Measurements from ENCODE around the gene EXOC6B.

EXOC6B gene

DNA sequence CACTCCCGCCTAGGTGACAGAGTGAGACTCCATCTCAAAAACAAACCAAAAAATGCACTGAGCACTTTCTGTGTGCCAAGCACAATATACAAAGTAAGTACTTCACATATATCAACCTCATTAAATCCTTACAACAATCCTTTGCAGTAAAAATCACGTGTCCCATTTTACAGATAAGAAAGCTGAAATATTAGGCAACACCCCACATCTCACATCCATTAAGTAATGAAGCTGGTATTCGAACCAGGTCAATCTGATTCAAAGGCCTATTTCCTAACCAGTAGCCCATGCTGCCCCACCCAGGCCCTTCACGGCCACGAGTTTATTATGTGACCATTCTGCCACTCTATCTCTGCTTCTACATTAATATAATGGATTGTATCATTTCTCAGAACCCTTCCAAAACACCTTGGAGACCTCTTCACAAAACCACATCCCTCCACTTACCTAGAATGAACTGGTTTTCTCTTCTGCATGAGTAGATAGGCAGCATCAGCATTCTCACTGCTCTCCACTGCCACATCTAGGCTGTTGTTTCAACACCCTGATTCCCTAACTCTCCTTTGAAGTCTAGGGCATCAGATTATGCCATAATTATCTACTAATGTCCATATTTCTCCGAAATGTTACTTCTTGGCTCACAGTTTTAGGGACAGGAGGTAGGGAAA is 3.1 kb upstream of the EXOC6B start:
- TF ChIP-seq YY1 (IDR thresholded peaks at IDR 0.05; ENCODE audit: low read depth) (no peak), TEAD4 (IDR thresholded peaks at IDR 0.05) (no peak), EGR1 (IDR thresholded peaks at IDR 0.05) (no peak), RAD21 (IDR thresholded peaks at IDR 0.05; ENCODE audit: low read depth) (no peak), FOXM1 (IDR thresholded peaks at IDR 0.05; ENCODE audit: borderline replicate concordance, low read depth) (no peak)

DNA sequence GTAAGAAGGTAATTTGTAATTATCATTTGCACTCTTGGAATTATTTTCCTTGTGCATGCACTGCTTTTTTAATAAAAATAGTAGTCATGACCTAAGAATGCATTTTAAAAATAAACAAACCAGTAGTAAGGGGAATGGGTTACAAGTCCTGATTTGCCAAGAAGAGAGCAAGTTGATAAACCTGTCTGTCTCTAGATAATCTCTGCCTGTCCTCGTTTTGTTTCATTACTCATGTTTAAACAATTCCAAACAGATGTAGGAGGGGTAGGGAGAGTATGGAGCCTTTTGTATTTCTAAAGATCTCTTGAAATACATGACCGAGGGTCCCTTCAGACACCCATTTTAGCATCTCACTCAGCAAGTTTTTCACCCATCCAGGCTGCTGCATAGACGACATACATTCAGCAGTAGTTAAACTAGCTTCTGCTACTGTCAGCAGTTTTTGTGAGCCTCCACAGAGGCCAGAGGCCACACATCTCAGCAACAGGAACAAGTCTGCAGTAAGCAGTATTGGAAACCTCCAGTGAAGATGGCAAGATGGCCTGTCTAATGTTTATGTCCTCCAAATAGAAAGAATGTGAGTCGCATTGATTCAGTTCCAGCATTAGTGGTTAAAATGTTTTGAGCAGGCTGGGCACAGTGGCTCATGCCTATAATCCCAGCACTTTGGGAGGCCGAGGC is 2.3 kb upstream of the EXOC6B start:
- TF ChIP-seq EGR1 (IDR thresholded peaks at IDR 0.05) = no peak
- no peak for TF ChIP-seq TEAD4 (IDR thresholded peaks at IDR 0.05)
- no peak for TF ChIP-seq NFIC (IDR thresholded peaks at IDR 0.05)
- TF ChIP-seq CEBPB (IDR thresholded peaks at IDR 0.05) = no peak
- TF ChIP-seq YY1 (IDR thresholded peaks at IDR 0.05; ENCODE audit: low read depth) = no peak
- no peak for TF ChIP-seq ZBTB7A (IDR thresholded peaks at IDR 0.05; ENCODE audit: low read depth)
- TF ChIP-seq, protein P1, sequence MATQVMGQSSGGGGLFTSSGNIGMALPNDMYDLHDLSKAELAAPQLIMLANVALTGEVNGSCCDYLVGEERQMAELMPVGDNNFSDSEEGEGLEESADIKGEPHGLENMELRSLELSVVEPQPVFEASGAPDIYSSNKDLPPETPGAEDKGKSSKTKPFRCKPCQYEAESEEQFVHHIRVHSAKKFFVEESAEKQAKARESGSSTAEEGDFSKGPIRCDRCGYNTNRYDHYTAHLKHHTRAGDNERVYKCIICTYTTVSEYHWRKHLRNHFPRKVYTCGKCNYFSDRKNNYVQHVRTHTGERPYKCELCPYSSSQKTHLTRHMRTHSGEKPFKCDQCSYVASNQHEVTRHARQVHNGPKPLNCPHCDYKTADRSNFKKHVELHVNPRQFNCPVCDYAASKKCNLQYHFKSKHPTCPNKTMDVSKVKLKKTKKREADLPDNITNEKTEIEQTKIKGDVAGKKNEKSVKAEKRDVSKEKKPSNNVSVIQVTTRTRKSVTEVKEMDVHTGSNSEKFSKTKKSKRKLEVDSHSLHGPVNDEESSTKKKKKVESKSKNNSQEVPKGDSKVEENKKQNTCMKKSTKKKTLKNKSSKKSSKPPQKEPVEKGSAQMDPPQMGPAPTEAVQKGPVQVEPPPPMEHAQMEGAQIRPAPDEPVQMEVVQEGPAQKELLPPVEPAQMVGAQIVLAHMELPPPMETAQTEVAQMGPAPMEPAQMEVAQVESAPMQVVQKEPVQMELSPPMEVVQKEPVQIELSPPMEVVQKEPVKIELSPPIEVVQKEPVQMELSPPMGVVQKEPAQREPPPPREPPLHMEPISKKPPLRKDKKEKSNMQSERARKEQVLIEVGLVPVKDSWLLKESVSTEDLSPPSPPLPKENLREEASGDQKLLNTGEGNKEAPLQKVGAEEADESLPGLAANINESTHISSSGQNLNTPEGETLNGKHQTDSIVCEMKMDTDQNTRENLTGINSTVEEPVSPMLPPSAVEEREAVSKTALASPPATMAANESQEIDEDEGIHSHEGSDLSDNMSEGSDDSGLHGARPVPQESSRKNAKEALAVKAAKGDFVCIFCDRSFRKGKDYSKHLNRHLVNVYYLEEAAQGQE (IDR thresholded peaks at IDR 0.05; ENCODE audit: low read depth) = no peak
- TF ChIP-seq, protein P2, sequence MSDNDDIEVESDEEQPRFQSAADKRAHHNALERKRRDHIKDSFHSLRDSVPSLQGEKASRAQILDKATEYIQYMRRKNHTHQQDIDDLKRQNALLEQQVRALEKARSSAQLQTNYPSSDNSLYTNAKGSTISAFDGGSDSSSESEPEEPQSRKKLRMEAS (IDR thresholded peaks at IDR 0.05) = no peak
- no peak for TF ChIP-seq FOXM1 (IDR thresholded peaks at IDR 0.05; ENCODE audit: borderline replicate concordance, low read depth)
- no peak for TF ChIP-seq TAF1 (IDR thresholded peaks at IDR 0.05; ENCODE audit: low read depth)
- TF ChIP-seq EP300 (IDR thresholded peaks at IDR 0.05; ENCODE audit: borderline replicate concordance) = no peak
- TF ChIP-seq TCF12 (IDR thresholded peaks at IDR 0.05; ENCODE audit: low read depth) = no peak

DNA sequence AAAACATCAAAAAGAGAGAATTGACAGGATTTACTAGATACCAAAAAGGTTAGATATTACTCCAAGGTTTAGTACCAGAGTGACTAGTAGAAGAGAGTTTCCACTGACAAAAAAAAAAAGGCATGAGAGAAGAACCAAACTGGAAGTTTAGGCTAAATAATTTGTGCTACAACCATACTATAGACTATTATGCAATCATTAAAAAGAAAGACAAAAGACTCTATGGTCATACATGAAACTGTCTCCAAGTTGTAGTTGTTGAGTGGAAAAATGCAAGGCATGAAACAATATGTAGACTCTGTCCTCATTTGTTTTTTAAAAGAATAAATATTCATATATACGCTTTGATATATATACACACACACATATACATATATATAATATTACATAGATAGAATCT is 1.7 kb upstream of the EXOC6B start:
- no peak for TF ChIP-seq CEBPB (IDR thresholded peaks at IDR 0.05)
- TF ChIP-seq, protein P1 (IDR thresholded peaks at IDR 0.05; ENCODE audit: low read depth) = no peak

DNA sequence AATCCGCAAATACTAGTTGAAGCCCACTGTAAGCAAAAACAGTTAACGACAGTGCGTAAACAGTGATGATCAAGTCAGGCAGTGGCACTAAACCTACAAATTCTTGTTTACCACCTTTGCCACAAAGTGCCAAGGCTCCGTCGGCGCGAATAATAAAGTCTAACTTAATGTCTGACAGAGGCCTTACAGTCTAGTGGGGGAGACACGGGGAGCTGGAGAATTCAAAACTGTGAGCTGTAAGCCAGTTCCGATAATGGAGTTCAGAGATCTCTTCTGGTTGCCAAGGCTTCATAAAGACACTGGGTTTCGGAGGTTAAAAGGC is 284 bp upstream of the EXOC6B start:
- no peak for TF ChIP-seq TCF12 (IDR thresholded peaks at IDR 0.05; ENCODE audit: low read depth)
- TF ChIP-seq, protein P2 (IDR thresholded peaks at IDR 0.05) = no peak
- no peak for TF ChIP-seq YY1 (IDR thresholded peaks at IDR 0.05; ENCODE audit: low read depth)
- TF ChIP-seq TAF1 (IDR thresholded peaks at IDR 0.05; ENCODE audit: low read depth) = no peak
- TF ChIP-seq FOXM1 (IDR thresholded peaks at IDR 0.05; ENCODE audit: borderline replicate concordance, low read depth) = no peak
- no peak for TF ChIP-seq CREB1 (IDR thresholded peaks at IDR 0.05; ENCODE audit: low read depth)
- TF ChIP-seq CEBPB (IDR thresholded peaks at IDR 0.05) = no peak
- no peak for TF ChIP-seq EP300 (IDR thresholded peaks at IDR 0.05; ENCODE audit: borderline replicate concordance)
- TF ChIP-seq, protein P3, sequence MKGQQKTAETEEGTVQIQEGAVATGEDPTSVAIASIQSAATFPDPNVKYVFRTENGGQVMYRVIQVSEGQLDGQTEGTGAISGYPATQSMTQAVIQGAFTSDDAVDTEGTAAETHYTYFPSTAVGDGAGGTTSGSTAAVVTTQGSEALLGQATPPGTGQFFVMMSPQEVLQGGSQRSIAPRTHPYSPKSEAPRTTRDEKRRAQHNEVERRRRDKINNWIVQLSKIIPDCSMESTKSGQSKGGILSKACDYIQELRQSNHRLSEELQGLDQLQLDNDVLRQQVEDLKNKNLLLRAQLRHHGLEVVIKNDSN (IDR thresholded peaks at IDR 0.05) = no peak
- no peak for TF ChIP-seq TEAD4 (IDR thresholded peaks at IDR 0.05)
- TF ChIP-seq ZBTB7A (IDR thresholded peaks at IDR 0.05; ENCODE audit: low read depth) = no peak
- TF ChIP-seq, protein P1 (IDR thresholded peaks at IDR 0.05; ENCODE audit: low read depth) = no peak
- no peak for TF ChIP-seq NFIC (IDR thresholded peaks at IDR 0.05)
- TF ChIP-seq RAD21 (IDR thresholded peaks at IDR 0.05; ENCODE audit: low read depth) = no peak
- TF ChIP-seq EGR1 (IDR thresholded peaks at IDR 0.05) = no peak

DNA sequence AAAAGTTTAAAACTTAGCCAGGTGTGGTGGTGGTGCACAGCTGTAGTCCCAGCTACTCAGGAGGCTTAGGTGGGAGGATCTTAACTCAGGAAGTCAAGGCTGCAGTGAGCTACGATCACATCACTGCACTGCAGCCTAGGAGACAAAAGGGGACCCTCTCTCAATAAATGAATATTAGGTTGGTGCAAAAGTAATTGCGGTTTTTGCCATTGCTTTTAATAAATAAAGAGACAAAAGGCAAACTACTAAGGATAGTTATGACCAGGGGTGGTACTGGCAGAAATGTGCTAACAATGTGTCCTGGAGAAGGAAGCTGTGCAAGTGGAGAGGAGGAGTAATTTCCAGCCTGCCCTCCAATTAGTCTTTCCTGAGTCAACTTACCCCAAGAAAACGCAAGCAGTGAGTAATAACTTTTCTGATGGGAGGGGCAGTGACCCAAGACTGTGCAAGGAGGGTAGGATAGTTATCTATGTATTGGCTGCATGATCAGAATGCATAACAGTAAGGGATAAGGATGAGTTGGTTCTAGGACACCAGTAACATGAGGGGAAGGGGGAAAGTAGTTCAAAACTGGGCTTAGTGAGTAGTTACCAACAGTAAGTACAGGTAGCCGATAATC is 1.5 kb downstream of the EXOC6B start:
- TF ChIP-seq NFIC (IDR thresholded peaks at IDR 0.05) (no peak), TCF12 (IDR thresholded peaks at IDR 0.05; ENCODE audit: low read depth) (no peak), RAD21 (IDR thresholded peaks at IDR 0.05; ENCODE audit: low read depth) (no peak)
- TF ChIP-seq, protein P2 (IDR thresholded peaks at IDR 0.05) = no peak
- TF ChIP-seq, protein P3 (IDR thresholded peaks at IDR 0.05) = no peak
